CD14-positive monocyte (primary cell): ENCODE data around the gene CFAP20DC. TPM values are rescaled to one million over a fixed set of nuclear protein-coding genes. Genes with fewer than 3 reads are reported as not detected.

Experiments
- DNase-seq, 3 donors: peaks; one replicate each; pipeline ENCODE4 v3.0.0-alpha.2; 2011 to 2022
- H2AFZ ChIP-seq: 2 replicates; pipeline ENCODE4 v1.6.0; 2012; ENCODE audit warnings: mild to moderate bottlenecking, low read depth, low read length, inconsistent platforms; ENCODE audit not compliant: insufficient read depth, poor library complexity, severe bottlenecking
- H3K27ac ChIP-seq, 2 donors: 1 replicate in 1 of 2; 2 replicates in 1 of 2; pipeline ENCODE4 v1.5.1; 2012 to 2013; ENCODE audit warnings: low read length in 2 of 2, control low read depth in 1 of 2, inconsistent platforms in 1 of 2, low read depth in 1 of 2, mild to moderate bottlenecking in 1 of 2
- H3K27me3 ChIP-seq, 2 donors: one replicate each; pipeline versions ENCODE4 v1.6.0 to v1.6.1; 2011 to 2013; ENCODE audit warnings: low read length in 2 of 2; ENCODE audit not compliant: control insufficient read depth in 2 of 2, insufficient read depth in 2 of 2
- H3K36me3 ChIP-seq, 2 donors: replicated peaks in 1 of 2; 1 replicate in 1 of 2; 2 replicates in 1 of 2; pipeline versions ENCODE4 v1.5.1 to v1.6.1; 2012 to 2013; ENCODE audit warnings: low read length in 2 of 2, control low read depth in 1 of 2, inconsistent platforms in 1 of 2, mild to moderate bottlenecking in 1 of 2; ENCODE audit not compliant: insufficient read depth in 2 of 2, control insufficient read depth in 1 of 2
- H3K4me1 ChIP-seq, 2 donors: 1 replicate in 1 of 2; 2 replicates in 1 of 2; pipeline versions ENCODE4 v1.5.1 to v1.6.1; 2012 to 2013; ENCODE audit warnings: low read length in 2 of 2, control low read depth in 1 of 2, inconsistent platforms in 1 of 2, mild to moderate bottlenecking in 1 of 2, moderate library complexity in 1 of 2; ENCODE audit not compliant: insufficient read depth in 2 of 2, control insufficient read depth in 1 of 2
- H3K4me2 ChIP-seq: replicated peaks from 2 replicates; pipeline ENCODE3; 2012; ENCODE audit warnings: low read length, moderate library complexity, mild to moderate bottlenecking; ENCODE audit not compliant: poor library complexity, severe bottlenecking; ENCODE audit errors: extremely low read depth
- H3K4me3 ChIP-seq, 3 experiments: fragments of 200-600 bp in 1 of 3; sonication (generic) in 1 of 3; replicated peaks in 1 of 3; 1 replicate in 2 of 3; 2 replicates in 1 of 3; pipeline ENCODE4 v1.5.1; 2011 to 2013; ENCODE audit warnings: low read length in 3 of 3, mild to moderate bottlenecking in 3 of 3, control low read depth in 2 of 3, low read depth in 2 of 3, inconsistent platforms in 1 of 3, moderate library complexity in 1 of 3
- H3K79me2 ChIP-seq: 2 replicates; pipeline ENCODE4 v1.6.0; 2012; ENCODE audit warnings: mild to moderate bottlenecking, control low read depth, inconsistent platforms, low read length, moderate library complexity; ENCODE audit not compliant: insufficient read depth
- H3K9ac ChIP-seq: 2 replicates; pipeline ENCODE4 v1.6.0; 2017; ENCODE audit warnings: low read length, mild to moderate bottlenecking; ENCODE audit not compliant: insufficient read depth, poor library complexity, severe bottlenecking
- H3K9me3 ChIP-seq, 2 donors: replicated peaks in 1 of 2; 1 replicate in 1 of 2; 2 replicates in 1 of 2; pipeline versions ENCODE4 v1.5.1 to v1.6.1; 2012 to 2013; ENCODE audit warnings: low read length in 2 of 2, control low read depth in 1 of 2; ENCODE audit not compliant: control insufficient read depth in 1 of 2, insufficient read depth in 1 of 2
- H4K20me1 ChIP-seq: 2 replicates; pipeline ENCODE4 v1.6.0; 2012; ENCODE audit warnings: mild to moderate bottlenecking, low read length, control low read depth, moderate library complexity; ENCODE audit not compliant: insufficient read depth
- H3K27ac Mint-ChIP-seq, 7 donors: one replicate each; pipeline ENCODE4 v1.8.0; 2020; ENCODE audit warnings: mild to moderate bottlenecking in 7 of 7, mixed read lengths in 7 of 7, moderate library complexity in 6 of 7, inconsistent platforms in 2 of 7
- H3K27me3 Mint-ChIP-seq, 3 donors: one replicate each; pipeline ENCODE4 v1.8.0; 2021 to 2022; ENCODE audit warnings: low read depth in 3 of 3, mild to moderate bottlenecking in 3 of 3, mixed read lengths in 3 of 3, moderate library complexity in 3 of 3, inconsistent platforms in 1 of 3
- H3K36me3 Mint-ChIP-seq, 2 donors: one replicate each; pipeline ENCODE4 v1.8.0; 2020; ENCODE audit warnings: mixed read lengths in 2 of 2, inconsistent platforms in 1 of 2, mild to moderate bottlenecking in 1 of 2
- H3K4me1 Mint-ChIP-seq: one replicate; pipeline ENCODE4 v1.8.0; 2020; ENCODE audit warnings: mild to moderate bottlenecking, mixed read lengths
- H3K4me3 Mint-ChIP-seq, 2 donors: one replicate each; pipeline ENCODE4 v1.8.0; 2020; ENCODE audit warnings: mild to moderate bottlenecking in 2 of 2, mixed read lengths in 2 of 2, moderate library complexity in 1 of 2
- H3K9me3 Mint-ChIP-seq, 7 donors: one replicate each; pipeline ENCODE4 v1.8.0; 2020 to 2022; ENCODE audit warnings: mixed read lengths in 7 of 7, mild to moderate bottlenecking in 6 of 7, moderate library complexity in 6 of 7, inconsistent platforms in 2 of 7
- CTCF ChIP-seq: fragments of 200-600 bp; IDR thresholded peaks from one replicate; pipeline ENCODE4 v1.8.0; 2022; ENCODE audit warnings: antibody characterized with exemption, mild to moderate bottlenecking
- WGBS: methylation state at CpG from one replicate; pipeline ENCODE4 v1.1.5; 2013; ENCODE audit warnings: missing lambda C conversion rate; ENCODE audit not compliant: insufficient coverage; 5-methylcytosine and 5-hydroxymethylcytosine counted together
- intact Hi-C, 2 donors: fragments of 100-400 bp; cut with micrococcal nuclease; formaldehyde crosslinking; loops; one replicate each; pipeline versions ENCODE4 v1.15.0 to v1.15.1; 2023
- polyA plus RNA-seq, 3 donors: library from polyadenylated mRNA; depleted of rRNA in 1 of 3; unstranded in 2 of 3; stranded (reverse) in 1 of 3; fragments of 300-500 nt in 2 of 3; fragments of >200 nt in 1 of 3; fragmentation: Illumina TruSeq in 2 of 3; gene quantifications; 1 replicate in 2 of 3; 2 replicates in 1 of 3; pipeline ENCODE4 v1.2.3, GENCODE V29; 2012 to 2021

The CFAP20DC gene
- polyA plus RNA-seq, 3 donors = not detected

DNA sequence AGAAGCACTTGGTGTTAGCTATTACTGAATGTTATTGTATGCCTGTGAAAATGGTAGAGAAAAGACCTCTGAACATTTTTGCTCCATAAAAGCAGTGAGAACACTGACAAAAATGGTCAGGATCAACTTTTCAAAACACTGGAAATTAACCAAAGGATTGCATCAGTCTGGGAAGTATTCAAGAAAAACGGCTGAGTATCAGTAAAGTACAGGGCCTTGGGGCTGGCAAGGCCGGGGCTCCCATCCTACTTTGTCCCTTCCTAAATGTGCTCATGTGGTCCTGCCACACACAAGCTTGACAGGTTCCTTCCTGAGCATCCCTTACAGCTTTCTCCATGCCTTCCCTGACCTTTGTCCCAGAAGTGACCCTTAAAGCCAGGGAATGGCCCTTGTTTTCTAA is 84.0 kb downstream of the CFAP20DC start:
- H3K27me3 ChIP-seq = no peaks in the 10 kb centered on the region
- H3K4me1 ChIP-seq = no peaks in the 10 kb centered on the region
- Mint-ChIP-seq H3K27ac (peak overlapping the region in 1 of 7 donors; percentile 46), H3K36me3 (no peaks in the 10 kb centered on the region), H3K27me3 (no peaks in the 10 kb centered on the region), H3K4me1 (no peaks in the 10 kb centered on the region), H3K4me3 (no peak overlapping the region), H3K9me3 (peaks cover 0 to 5% (median 0%) of the 10 kb centered on the region in 7 donors)
- intact Hi-C loops = no loop called here
- DNase-seq = no peak
- no peak overlapping the region for H3K9ac ChIP-seq
- no peak overlapping the region for H3K4me2 ChIP-seq
- WGBS = 92% methylated on average over 2 of the region's 2 CpGs
- H2AFZ ChIP-seq = no peak overlapping the region
- TF ChIP-seq CTCF = no peak
- no peak overlapping the region for H3K27ac ChIP-seq
- H3K36me3 ChIP-seq = no peaks in the 10 kb centered on the region
- H3K4me3 ChIP-seq = no peak overlapping the region
- no peaks in the 10 kb centered on the region for H3K9me3 ChIP-seq
- no peaks in the 10 kb centered on the region for H4K20me1 ChIP-seq
- no peaks in the 10 kb centered on the region for H3K79me2 ChIP-seq

GRCh38 chr3:58963928-58964503 is 85.8 kb downstream of the CFAP20DC start:
- Mint-ChIP-seq H3K4me1 (no peaks in the 10 kb centered on the region), H3K27me3 (no peaks in the 10 kb centered on the region), H3K4me3 (no peak overlapping the region), H3K27ac (no peak overlapping the region), H3K36me3 (no peaks in the 10 kb centered on the region), H3K9me3 (peaks cover 0 to 10% (median 4%) of the 10 kb centered on the region in 7 donors)
- no peak for DNase-seq
- no peaks in the 10 kb centered on the region for H3K4me1 ChIP-seq
- H4K20me1 ChIP-seq = no peaks in the 10 kb centered on the region
- no peaks in the 10 kb centered on the region for H3K79me2 ChIP-seq
- intact Hi-C loops = no loop called here
- no CpG with 5 or more reads among the region's 2 CpGs for WGBS
- no peak overlapping the region for H3K4me2 ChIP-seq
- H2AFZ ChIP-seq = no peak overlapping the region
- H3K9me3 ChIP-seq = no peaks in the 10 kb centered on the region
- H3K4me3 ChIP-seq = no peak overlapping the region
- no peak overlapping the region for H3K9ac ChIP-seq
- TF ChIP-seq CTCF = no peak
- no peaks in the 10 kb centered on the region for H3K36me3 ChIP-seq
- H3K27me3 ChIP-seq = no peaks in the 10 kb centered on the region
- H3K27ac ChIP-seq = no peak overlapping the region
